Measurements from ENCODE around the gene TSFM.
A peak's percentile ranks its signal among the peaks of the same experiment; 100 is the strongest.

The TSFM gene

DNA sequence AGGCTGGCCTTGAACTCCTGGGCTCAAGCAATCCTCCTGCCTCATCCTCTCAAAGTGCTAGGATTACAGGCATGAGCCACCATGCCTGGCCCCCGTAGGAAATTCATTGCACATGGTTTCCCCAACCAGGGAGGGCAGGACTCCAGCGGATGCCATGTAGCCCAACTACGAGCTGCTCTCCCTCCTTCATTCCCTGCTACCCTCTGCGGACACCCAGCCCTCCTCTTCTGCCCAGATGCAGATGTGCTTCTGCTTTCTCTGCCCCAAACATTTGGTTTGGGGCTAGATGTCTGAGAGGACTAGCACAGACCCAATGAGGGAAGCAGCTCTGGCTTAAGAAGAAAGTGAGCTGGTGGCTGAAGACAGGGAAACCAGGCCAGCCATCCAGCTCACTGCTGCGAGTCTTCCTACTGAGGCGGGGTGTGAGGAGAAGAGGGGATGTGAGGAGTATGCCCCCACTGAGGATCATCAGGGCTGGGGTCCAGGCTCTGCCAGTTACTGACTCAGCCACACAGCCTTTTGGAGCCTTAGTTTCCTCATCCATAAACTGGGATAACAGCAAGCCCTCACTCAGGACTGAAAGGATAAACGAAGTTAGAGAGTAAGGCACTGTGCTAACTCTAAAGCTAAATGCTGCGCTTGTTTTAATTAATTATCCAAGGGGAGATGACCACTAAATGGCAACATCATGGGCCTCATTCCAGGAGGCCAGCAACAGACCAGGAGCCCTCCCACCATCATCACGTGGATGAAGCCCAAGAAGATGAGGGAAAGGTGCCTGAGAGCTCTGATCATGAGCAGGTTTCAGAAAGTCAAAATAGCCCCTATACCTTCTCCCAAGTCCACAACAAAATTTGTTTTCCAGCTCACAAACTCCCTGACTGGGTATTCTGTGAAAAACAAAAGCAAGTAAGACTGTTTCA, 53.0 kb downstream of the TSFM start:
- DNase-seq (ENCODE audit: low read depth), result no peak

DNA sequence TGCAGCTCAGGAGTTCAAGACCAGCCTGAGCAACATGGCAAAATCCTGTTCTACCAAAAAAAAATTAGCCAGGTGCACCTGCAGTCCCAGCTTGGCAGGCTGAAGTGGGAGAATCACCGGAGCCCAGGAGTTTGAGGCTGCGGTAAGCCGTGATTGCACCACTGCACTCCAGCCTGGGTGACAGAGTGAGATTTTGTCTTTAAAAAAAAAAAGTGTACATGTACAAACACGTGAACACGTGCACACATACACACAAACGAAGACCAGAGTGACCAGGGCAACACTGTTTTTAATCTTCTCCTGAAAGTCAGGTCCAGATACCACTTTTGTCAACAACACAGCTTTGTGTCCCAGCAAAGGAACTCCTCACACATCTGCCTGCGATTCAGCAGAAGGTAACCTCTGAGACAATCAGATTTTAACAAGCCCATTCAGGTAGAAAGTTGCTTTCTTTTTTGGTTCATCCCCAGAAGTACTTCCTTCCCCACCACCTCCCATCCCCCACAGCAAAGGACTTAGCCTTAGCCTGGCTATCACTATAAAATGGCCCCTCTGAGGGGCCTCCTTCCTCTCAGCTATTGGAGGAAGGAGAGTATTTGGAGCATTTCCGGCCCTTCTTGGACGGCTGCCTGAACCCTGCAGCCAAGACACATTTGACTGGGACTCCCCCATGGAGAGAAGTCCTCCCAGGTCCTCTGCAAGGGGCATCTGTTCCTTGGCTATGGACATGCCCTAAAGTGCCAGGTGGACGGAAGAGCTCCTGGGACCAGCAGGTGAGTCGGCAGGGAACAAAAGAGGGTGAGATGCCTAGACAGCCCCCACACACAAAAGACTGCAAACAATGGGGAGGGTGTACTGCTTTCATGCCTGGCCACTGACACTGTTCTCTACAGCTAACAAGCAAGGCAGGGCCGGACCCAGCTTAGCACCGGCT, 54.1 kb downstream of the TSFM start:
- peak; percentile 19 for DNase-seq (ENCODE audit: low read depth)

DNA sequence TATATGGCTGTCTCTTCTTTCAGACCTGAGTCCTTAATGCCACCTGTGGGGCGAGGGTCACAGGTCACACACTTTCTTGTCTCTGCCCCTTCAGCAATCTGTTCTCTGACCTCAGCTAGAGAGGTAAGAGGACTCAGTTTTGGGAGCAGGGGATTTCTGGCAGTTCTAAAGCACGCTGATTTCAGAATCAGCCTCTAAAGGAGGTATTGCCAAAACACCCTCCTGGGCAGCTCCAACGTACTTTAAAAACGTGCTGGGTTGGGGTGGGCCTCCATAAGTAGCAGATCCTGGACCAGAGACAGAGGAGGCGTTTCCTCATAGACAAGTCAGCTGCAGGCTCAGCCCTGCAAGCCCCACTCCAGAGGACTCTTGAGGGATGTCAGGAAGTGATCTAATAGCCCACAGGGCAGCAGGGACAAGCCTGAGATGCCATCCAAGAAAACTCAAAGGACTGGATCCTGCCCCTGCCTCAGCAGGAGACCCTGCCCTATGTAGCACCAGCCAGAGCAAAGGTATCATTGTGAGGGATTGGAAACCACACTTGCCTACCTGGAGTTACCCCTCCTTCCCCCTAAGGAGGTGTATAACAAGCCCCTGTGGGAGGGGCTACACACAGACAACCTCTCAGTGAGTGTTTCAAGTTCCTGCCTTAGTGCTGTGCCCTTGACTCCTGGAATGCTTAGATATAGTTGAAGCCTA, 55.4 kb downstream of the TSFM start:
- DNase-seq (ENCODE audit: low read depth), result peak; percentile 16

DNA sequence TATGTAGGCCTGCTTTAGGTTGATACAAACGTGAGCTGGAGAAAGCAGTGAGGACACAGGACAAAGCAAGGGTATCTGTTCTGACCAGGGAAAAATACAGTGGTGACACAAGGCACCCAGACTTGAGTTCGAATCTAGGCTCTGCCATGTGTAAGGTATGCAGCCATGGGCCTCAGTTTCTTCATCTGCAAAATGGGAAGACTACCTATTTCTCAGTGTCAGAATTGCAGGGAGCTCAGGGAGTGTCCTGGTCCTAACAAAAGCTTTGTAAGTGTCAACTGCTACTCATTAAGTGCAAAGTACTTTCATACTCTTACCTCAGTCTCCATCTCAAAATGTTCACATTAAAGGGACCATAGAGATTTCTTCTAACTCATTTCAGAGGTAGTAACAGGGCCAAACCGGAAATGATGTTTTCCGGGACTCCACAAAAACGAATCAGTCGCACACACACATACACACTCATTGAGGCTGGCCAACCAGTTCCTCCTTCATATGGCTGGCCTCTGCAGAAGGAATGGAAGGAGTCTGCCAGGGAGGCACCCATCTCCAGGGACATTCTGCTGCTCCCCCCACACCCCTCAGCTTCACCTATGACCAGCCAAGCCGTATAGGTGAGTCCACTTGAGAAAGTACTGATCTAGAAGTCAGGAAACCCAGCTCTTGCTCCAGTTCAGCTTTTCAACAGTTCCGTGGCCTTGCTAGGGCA, 56.2 kb downstream of the TSFM start:
- no peak for DNase-seq (ENCODE audit: low read depth)

DNA sequence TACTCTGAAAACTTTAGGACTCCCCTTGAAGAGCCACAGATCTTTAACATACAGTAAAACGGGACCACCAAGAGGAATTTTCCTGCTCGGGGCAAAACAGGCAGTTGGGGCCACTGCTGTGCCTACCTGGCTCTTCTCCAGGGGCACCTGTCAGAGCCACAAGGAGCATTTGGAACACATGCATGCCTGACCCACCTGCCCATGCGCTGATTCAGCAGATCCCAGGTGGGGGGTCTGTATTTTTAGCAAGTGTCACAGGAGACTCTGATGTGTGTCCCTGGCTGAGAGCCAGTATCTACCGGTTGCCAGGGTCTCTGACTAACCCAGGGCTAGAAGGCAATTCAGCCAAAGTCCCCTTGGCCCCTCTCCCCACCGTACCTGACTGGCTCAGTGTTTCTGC, 57.4 kb downstream of the TSFM start:
- no peak for DNase-seq (ENCODE audit: low read depth)

DNA sequence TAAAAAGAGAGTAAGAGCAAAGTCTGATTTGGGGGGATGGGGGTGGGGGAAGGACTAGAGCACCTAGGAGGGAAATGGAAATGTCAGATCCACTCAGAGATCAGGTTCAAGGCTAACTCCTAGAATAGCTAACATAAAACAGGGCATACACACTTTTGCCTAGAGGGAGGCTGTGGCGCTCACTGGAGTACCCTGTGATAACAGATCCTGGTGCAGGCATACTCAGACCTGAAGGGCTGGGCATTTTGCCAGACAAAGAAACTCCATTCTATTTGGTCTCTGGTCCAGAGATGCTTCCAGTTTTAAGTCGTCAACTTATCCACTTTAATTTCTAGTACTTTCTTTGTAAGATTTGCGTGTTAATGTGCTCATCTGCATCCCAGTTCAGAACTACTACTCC, 58.1 kb downstream of the TSFM start:
- DNase-seq (ENCODE audit: low read depth), result no peak

DNA sequence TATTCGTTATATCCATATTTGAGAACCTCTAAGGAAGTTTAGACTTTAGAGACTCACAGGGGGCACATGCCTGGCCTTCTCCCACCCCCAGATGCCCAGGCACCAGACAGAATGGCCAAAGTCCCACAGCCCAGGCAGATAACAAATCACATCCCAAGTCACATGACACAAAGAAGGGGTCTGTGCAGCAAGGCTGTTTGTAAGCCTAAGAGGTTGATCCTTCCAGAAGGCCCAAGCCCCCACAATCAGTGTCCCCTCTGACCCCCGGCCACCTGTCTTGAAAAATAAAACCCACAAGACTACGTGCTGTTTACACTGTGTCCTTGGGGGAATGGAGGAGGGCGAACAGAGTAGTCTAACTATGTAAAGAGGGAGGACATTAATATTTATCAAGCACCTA, 58.9 kb downstream of the TSFM start:
- DNase-seq (ENCODE audit: low read depth), result no peak

DNA sequence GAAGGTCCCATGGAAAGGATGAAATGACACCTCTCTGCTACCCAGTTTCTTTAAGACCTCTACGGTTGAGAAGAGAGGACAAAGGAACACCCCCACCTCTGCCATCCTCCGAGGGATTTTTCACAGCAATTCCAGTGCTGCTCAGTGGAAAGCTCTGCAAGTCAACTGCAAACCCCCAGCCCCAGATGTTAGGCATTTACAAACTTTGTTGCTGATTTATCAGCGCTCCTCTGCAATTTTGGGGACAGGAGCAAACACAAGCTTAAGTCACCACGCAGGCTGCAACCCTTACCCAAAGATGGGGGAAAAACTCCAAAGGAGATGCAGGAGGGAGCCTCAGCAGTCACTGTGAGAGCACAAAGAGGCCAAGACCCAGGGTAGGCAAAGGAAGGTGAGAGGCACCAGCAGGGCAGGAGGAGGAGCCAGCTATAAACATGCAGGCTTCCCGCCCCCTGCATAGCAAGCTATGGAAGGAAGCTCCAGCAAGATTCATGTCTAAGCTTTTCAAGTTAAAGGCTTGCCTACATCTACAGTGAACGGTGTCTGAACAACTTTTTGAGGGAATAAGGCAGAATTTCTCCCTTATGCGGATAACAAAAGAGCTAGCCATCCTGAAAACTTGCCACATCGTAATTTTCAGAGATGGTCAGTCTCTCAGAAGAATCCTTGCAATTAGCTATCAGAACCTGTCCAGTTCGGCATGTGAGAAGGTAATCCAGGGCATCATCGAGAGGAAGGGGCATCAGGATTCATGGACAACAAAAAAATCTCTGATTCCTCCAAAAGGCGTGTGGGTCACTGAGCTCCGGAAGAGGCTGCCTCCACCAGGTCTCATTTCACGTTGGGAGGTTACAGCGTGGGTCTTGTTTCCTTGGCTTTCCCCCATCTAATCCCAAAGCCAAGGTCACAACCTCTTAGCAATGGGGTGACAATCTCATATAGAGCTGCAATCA, 60.0 kb downstream of the TSFM start:
- no peak for DNase-seq (ENCODE audit: low read depth)

DNA sequence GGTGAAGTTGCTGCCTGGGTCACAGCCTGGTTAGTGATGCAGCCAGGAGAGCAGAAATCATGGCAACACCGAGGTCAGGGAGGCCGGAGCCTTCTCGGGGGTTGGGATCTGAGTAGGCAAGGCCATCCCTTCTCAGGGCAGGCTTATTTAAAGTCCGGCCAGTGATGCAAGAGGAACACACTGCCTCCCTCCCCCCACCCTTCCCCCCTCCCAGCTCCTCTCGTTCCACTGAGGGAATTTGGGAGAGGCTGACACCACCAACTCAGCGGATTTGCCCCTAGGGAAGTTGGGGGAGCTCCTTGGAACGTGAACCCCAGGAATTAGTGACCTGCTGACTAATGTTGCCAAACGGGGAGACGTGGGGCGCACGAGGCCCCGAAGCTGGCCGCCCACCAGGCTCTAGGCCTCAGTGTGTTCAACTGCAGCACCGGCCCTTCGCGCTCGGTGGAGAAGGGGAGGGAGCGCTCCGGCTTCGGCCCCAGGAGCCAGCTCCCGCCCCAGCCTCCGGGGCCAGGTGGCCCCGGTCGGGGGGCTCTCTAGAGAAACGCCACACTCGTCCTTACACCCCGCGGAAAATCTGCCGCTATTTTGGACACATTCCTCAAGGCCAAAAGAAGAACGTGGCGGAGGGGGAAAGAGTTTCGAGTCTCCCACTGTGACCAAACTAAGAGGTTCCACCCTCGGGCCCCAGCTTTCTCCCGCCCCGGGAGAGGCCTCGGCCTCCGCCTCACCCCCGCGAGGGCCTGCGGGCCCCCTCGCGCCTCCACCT, 62.3 kb downstream of the TSFM start:
- no peak for DNase-seq (ENCODE audit: low read depth)

DNA sequence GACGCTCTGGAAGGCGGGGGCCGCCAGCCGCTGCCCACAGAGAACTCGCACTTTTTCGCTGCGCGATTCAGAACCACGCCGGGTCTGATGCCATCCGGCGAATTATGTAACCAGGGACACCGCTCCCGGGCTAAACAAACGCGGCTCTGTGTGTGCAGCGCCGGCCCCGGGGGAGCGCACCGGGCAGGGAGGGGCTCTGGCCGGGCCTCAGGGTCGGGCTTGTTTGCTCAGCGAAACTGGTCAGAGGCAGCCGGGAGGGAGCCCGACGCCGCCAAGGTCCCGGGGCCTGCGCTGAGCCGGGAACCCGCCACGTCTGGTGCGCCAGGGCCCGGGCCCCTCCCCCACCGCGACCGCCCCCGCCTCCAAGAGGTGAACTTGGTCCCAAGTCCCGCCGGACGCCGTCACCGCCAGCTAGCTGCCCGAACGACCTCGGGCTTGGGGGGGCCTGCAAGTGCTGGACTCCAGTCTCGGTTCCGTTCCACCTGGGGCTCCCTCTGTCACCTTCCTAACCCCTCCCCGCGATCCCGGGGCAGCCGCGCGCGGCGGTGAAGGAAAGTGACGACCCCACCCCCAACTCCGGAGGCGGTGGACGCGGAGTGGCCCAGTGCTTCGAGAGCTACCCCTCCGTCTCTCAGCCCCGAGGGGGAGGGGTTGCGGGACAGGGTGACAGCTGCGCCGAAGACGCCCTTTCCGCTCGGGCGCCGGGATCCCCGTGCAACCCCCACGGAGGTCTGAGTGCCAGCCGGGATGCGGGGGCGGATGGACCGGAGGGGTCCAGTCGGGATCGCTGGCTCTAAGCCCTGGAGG, 63.1 kb downstream of the TSFM start:
- peak; percentile 40 for DNase-seq (ENCODE audit: low read depth)

DNA sequence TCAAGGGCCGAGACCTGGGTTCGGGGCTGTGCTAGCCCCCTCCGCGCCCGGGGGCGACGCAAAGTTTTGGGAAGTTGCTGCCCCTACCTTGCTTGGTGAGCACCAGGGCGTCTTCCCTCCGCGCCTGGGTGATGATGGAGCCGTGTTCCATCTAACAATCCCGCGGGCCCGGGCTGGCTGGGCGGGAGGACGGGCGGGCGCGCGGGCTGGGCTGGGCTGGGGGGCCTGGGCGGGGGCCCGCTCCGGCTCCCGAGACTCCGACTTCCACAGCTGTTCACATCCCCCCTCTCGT, 63.6 kb downstream of the TSFM start:
- DNase-seq (ENCODE audit: low read depth), result no peak

DNA sequence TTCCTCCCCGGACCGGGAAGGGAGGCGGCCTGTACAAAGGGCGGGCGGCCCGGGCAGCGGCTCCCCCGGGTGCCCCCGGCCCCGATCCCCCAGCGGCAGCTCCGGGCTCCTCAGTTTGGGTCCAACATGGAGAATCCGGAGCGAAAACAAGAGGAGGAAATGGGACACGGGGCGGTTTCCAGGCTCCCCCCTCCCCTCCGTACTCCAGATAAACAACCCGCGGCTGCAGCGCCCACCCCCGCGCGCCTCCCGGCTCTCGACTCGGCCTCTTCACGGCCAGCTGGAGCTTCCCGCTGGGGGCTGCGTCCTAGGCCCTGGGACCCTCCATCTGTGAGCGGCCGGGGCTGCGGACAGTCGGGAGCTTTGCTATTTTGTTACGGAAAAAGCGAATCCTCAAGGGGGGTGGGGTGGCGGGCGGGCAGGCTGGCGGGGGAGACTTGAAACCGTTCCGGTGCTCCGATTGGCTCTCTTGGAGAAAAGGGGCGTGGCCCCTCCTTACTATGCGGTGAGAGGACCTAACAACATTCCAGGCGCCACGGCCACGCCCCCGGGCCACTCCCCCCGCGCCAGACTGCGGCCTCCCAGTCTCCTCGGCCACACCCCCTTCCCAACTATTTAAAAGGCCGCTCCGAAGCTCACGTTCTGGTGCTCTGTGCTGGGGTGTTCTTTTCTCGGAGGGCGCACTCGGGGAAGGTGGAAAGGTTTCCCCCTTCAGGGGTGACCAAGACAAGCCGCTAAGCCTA, 64.2 kb downstream of the TSFM start, which contains the start of gene CTDSP2:
CTDSP2 (minus strand) TSS at position 153 of the 743 bp plus-strand sequence. CDS start 294 bp downstream, outside the sequence.
- DNase-seq (ENCODE audit: low read depth), result peak; percentile 87

All from T-helper 22 cell (primary cell).